ENCODE measurements around the gene F2. TPM values are rescaled to one million over a fixed set of nuclear protein-coding genes. Genes with fewer than 3 reads are reported as not detected.

Gene F2
- total RNA-seq, 2 experiments from 2014 or later = 0.16 TPM; not detected in 1

- H3K27ac Mint-ChIP-seq = no peak overlapping the region
- H3K9me3 Mint-ChIP-seq (ENCODE audit: insufficient read depth) = no peaks in the 10 kb centered on the region
- peaks cover 66% of the 10 kb centered on the region for H3K36me3 Mint-ChIP-seq (ENCODE audit: low read depth)
- H3K27me3 Mint-ChIP-seq (ENCODE audit: low read depth) = no peaks in the 10 kb centered on the region
- CTCF ChIA-PET = no interaction called here
- POLR2A ChIA-PET = interaction anchor here (0.6 kb wide), 1 partner anchor 367 kb away, joined by 3 read pairs; no protein-coding TSS in a partner anchor
- DNase-seq (no peak), ATAC-seq (no peak)
- no peaks in the 10 kb centered on the region for H3K4me1 Mint-ChIP-seq (ENCODE audit: low read depth)
- no peak overlapping the region for H3K4me3 Mint-ChIP-seq
Observed at GRCh38 chr11:46761807-46762206, 42.8 kb downstream of the F2 start.

- no peak for DNase-seq
- no peak overlapping the region for H3K27ac Mint-ChIP-seq
- CTCF ChIA-PET = no interaction called here
- POLR2A ChIA-PET = interaction anchor here (0.5 kb wide), 1 partner anchor 511 kb away, joined by 3 read pairs; no protein-coding TSS in a partner anchor
- peaks cover 65% of the 10 kb centered on the region for H3K36me3 Mint-ChIP-seq (ENCODE audit: low read depth)
- no peak for ATAC-seq
- no peaks in the 10 kb centered on the region for H3K27me3 Mint-ChIP-seq (ENCODE audit: low read depth)
- no peak overlapping the region for H3K4me3 Mint-ChIP-seq
- H3K9me3 Mint-ChIP-seq (ENCODE audit: insufficient read depth) = no peaks in the 10 kb centered on the region
- no peaks in the 10 kb centered on the region for H3K4me1 Mint-ChIP-seq (ENCODE audit: low read depth)
Observed at GRCh38 chr11:46762248-46762647, 43.2 kb downstream of the F2 start.

GRCh38 chr11:46766656-46767055, 47.6 kb downstream of the F2 start:
- H3K4me1 Mint-ChIP-seq (ENCODE audit: low read depth) = no peaks in the 10 kb centered on the region
- ATAC-seq (no peak), DNase-seq (no peak)
- H3K9me3 Mint-ChIP-seq (ENCODE audit: insufficient read depth) = no peaks in the 10 kb centered on the region
- ChIA-PET POLR2A (no interaction called here), CTCF (no interaction called here)
- no peak overlapping the region for H3K4me3 Mint-ChIP-seq
- peaks cover 59% of the 10 kb centered on the region for H3K36me3 Mint-ChIP-seq (ENCODE audit: low read depth)
- H3K27me3 Mint-ChIP-seq (ENCODE audit: low read depth) = no peaks in the 10 kb centered on the region
- H3K27ac Mint-ChIP-seq = no peak overlapping the region

- ChIA-PET POLR2A (no interaction called here), CTCF (interaction anchor here (1.3 kb wide), 1 partner anchor 15 kb away, joined by 3 read pairs; no protein-coding TSS in a partner anchor)
- ATAC-seq (no peak), DNase-seq (no peak)
- Mint-ChIP-seq H3K4me3 (no peak overlapping the region), H3K27ac (no peak overlapping the region), H3K9me3 (ENCODE audit: insufficient read depth) (no peaks in the 10 kb centered on the region), H3K27me3 (ENCODE audit: low read depth) (no peaks in the 10 kb centered on the region), H3K4me1 (ENCODE audit: low read depth) (no peaks in the 10 kb centered on the region), H3K36me3 (ENCODE audit: low read depth) (peaks cover 54% of the 10 kb centered on the region)
Observed at GRCh38 chr11:46769636-46770221, 50.7 kb downstream of the F2 start.

GRCh38 chr11:46776878-46777277, 57.9 kb downstream of the F2 start:
- Mint-ChIP-seq H3K4me1 (ENCODE audit: low read depth) (no peaks in the 10 kb centered on the region), H3K9me3 (ENCODE audit: insufficient read depth) (no peaks in the 10 kb centered on the region), H3K27me3 (ENCODE audit: low read depth) (no peaks in the 10 kb centered on the region), H3K4me3 (no peak overlapping the region), H3K36me3 (ENCODE audit: low read depth) (peaks cover 65% of the 10 kb centered on the region), H3K27ac (no peak overlapping the region)
- no peak for DNase-seq
- no peak for ATAC-seq
- ChIA-PET POLR2A (no interaction called here), CTCF (no interaction called here)

- no peaks in the 10 kb centered on the region for H3K27me3 Mint-ChIP-seq (ENCODE audit: low read depth)
- no peak overlapping the region for H3K27ac Mint-ChIP-seq
- no peak overlapping the region for H3K4me3 Mint-ChIP-seq
- DNase-seq = no peak
- H3K36me3 Mint-ChIP-seq (ENCODE audit: low read depth) = peaks cover 67% of the 10 kb centered on the region
- CTCF ChIA-PET = no interaction called here
- POLR2A ChIA-PET = no interaction called here
- no peaks in the 10 kb centered on the region for H3K4me1 Mint-ChIP-seq (ENCODE audit: low read depth)
- ATAC-seq = no peak
- H3K9me3 Mint-ChIP-seq (ENCODE audit: insufficient read depth) = no peaks in the 10 kb centered on the region
Observed at GRCh38 chr11:46778416-46778815, 59.4 kb downstream of the F2 start.

Small RNA genes lying within 50 kb of the gene (microRNA-seq; reads per million reads assigned to microRNA genes)
- gene MIR5582 = 18.4 reads per million, percentile 33 among the genes with 10 or more reads in this experiment

Other genes with a start within 250 kb of the F2 start
- 10 to 100 TPM; 34.0 to 35.1 TPM for gene AMBRA1, start 125.2 kb upstream of the F2 start, total RNA-seq
- 1 to 10 TPM; 5.0 to 6.7 TPM for gene HARBI1, start 102.0 kb upstream of the F2 start, total RNA-seq
- 10 to 100 TPM; 57.8 to 58.4 TPM for gene ATG13, start 101.7 kb upstream of the F2 start, total RNA-seq
- 10 to 100 TPM; 69.1 to 71.3 TPM for gene ARHGAP1, start 18.6 kb upstream of the F2 start, total RNA-seq
- gene ZNF408, start 18.2 kb upstream of the F2 start, total RNA-seq = 10 to 100 TPM; 15.8 to 16.1 TPM
- 100 to 1,000 TPM; 174 to 176 TPM for gene CKAP5, start 127.1 kb downstream of the F2 start, total RNA-seq
- not detected for gene LRP4, start 199.3 kb downstream of the F2 start, total RNA-seq
- gene CSTPP1, start 217.5 kb downstream of the F2 start, total RNA-seq = 10 to 100 TPM; 15.6 to 15.8 TPM

Data from activated CD8-positive, alpha-beta T cell treated with anti-CD3 and anti-CD28 coated beads, Interleukin-2, amount 10 ng/mL, durations not matched to agents 7 days and 5 days (primary cell).